GM12872 (cell line): Measurements from ENCODE around the gene ABHD15.

Experiments
- TF ChIP-seq, protein P1 (sequence below): IDR thresholded peaks from 3 replicates; pipeline ENCODE4 v1.5.1; 2011; ENCODE audit warnings: low read depth, mild to moderate bottlenecking, low read length, moderate library complexity; ENCODE audit not compliant: insufficient read depth

ABHD15 gene

GRCh38 chr17:29544066-29544465, 22.8 kb downstream of the ABHD15 start:
- TF ChIP-seq, protein P1, sequence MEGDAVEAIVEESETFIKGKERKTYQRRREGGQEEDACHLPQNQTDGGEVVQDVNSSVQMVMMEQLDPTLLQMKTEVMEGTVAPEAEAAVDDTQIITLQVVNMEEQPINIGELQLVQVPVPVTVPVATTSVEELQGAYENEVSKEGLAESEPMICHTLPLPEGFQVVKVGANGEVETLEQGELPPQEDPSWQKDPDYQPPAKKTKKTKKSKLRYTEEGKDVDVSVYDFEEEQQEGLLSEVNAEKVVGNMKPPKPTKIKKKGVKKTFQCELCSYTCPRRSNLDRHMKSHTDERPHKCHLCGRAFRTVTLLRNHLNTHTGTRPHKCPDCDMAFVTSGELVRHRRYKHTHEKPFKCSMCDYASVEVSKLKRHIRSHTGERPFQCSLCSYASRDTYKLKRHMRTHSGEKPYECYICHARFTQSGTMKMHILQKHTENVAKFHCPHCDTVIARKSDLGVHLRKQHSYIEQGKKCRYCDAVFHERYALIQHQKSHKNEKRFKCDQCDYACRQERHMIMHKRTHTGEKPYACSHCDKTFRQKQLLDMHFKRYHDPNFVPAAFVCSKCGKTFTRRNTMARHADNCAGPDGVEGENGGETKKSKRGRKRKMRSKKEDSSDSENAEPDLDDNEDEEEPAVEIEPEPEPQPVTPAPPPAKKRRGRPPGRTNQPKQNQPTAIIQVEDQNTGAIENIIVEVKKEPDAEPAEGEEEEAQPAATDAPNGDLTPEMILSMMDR = no peak

- TF ChIP-seq, protein P1 = no peak
Measured at GRCh38 chr17:29533976-29534375, 32.9 kb downstream of the ABHD15 start.

- TF ChIP-seq, protein P1 = no peak
Measured at GRCh38 chr17:29526322-29526721, 40.5 kb downstream of the ABHD15 start.

DNA sequence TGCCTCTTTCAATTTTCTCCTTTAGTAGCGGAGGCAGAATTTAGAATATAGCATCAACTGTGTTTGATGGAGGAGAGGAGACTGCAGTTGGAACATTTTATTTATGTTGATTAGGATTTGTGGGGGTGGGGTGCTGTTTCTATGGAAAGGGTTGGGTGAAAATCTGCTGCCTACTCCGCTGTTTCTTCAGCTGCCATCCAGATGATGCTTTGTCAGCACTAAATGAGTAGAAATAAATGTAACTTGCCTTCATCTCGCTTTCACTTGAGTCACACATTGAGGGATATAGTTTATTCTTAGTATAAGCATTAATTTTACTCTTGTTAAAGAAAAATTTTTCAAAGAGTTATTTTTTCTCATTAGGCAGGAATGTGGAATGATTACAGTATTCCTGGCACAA, 42.1 kb downstream of the ABHD15 start:
- TF ChIP-seq, protein P1 = no peak

GRCh38 chr17:29518359-29518758, 48.5 kb downstream of the ABHD15 start:
- TF ChIP-seq, protein P1 = no peak

- TF ChIP-seq, protein P1 = no peak
Measured at GRCh38 chr17:29514792-29515191, 52.0 kb downstream of the ABHD15 start.

DNA sequence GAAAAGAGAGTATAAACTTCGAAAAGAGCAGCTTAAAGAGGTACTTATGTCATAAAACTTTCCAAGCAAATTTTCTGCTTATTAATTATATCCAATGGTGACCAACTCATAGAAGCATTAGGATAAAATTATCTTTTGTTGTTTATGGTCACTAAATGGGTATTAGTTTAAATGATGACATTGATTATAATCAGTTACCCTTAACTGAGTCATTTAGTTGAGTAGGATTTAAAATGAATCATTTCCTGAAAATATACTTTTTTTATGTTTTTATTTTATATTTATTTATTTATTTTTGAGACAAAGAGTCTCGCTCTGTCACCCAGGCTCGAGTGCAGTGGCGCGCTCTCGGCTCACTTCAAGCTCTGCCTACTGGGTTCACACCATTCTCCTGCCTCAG, 55.9 kb downstream of the ABHD15 start:
- TF ChIP-seq, protein P1 = no peak
